HG03039 (cell line): ENCODE measurements around the gene CNOT4.
"Not testable (repeated sequence)": the region's sequence is repeated elsewhere in the genome, so short reads cannot be mapped to it uniquely, and the experiment has no call there.

Source experiments
- ATAC-seq: cut with Tn5 transposase; IDR thresholded peaks from one replicate; pipeline ENCODE4 v1.9.1; 2021; ENCODE audit warnings: mild to moderate bottlenecking, moderate library complexity; ENCODE audit not compliant: unreplicated experiment

CNOT4 gene

DNA sequence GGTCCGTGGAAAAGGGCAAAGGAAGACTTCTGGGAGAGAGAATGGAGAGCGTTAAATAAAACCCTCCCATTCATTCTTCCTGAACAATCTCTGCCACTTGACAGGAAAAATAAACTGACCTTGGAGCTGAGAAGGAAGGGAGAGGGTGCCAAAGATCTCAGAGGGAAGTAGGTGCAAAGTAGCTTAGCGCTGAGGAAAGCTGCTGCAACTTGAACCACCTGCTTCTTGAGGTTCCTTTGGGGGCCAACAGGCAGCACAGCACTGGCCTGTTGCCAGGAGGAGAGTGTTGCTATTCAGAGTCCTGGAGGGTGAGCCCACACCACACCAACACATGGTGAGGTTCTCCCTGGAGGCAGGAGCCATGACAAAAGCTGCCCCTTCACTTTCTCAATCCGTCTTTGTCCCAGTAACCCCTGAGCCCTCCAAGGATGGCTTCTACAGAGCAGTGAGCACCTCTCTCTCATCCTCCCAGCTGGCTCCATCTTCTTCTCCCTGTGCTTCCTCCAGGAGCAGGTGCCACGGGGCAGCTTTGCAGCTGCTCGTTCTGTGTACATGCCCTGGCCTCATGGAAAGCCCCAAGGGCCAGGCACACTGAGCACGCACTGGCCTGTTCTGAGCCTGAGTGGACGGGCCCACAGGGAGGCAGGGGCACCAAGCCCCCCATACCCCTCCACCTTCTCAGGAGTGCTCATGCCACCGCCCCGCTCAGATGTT lies 174.9 kb downstream of the CNOT4 start:
- no peak for ATAC-seq

DNA sequence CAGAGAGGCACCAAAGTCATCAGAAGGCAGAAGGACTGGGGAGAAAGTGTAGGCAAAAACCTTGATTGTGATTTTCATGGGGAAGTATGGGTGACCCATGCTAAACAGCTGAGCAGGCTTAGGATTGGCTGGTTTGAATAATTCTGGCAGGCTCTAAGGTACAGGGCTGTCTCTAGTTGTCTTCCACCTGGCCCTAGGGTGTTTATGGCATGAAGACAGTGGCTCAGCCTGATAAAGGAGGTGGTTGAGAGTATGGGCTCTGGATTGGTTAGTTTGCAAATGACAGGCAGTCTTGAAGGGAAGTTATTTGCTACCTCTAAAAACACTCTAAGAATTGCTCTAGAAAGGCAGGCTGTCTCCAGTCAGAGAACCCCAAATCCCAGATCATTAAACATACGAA lies 176.0 kb downstream of the CNOT4 start:
- ATAC-seq, result no peak

DNA sequence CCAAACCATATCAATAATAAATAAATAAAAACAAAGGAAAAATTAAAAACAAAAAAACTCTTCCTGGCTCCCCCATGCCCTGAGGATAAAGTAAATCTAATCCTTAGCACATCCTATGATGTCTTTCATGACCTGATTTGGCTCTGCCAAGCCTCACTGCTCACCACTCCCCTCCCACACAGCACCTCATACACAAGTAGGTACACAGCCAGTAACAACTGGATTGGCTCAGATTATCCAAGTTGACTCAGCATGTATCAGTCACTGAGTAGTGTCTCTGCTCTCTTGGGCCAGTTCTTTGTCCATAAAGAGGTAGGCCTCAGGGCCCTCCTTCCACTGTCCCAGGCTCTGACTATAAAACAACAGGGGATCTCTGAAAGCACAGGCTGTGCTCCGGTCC lies 176.7 kb downstream of the CNOT4 start:
- no peak for ATAC-seq

DNA sequence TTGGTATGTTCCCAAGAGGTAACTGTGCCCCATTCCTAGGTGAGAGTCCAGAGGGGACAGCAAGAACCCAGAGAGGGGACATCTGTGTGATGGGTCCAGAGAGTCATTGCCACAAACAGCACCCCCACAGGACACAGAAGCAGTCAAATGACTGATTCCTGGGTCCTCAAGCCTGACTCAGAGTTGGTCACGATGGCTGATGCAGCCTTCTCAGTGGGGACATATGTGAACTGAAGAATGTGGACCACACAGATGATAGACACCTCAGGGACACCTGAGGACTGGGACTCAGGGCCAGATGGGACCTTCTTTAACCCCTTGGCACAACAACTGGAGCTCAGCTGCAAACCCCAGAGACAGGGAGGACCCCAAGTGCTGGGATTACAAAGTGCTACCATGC lies 179.8 kb downstream of the CNOT4 start:
- no peak for ATAC-seq

DNA sequence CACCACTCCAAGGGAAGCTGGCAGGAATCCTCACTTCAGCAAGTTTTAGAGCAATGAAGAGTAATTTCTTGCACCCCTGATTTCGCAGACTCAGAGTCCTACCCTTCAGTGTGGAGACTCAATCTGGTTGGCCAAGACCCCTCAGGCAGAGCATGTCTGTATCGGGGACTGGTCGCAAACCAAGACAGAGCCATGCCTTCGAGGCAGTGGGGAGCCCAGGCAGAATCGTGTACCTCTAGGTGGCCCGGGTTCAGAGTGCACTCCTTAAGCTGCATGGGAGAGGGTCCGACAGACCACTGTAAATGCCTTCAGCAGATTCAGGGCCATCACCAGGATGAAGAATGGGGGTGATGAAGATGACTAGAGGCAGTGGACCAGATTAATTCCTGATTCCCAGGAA lies 181.4 kb downstream of the CNOT4 start:
- no peak for ATAC-seq

DNA sequence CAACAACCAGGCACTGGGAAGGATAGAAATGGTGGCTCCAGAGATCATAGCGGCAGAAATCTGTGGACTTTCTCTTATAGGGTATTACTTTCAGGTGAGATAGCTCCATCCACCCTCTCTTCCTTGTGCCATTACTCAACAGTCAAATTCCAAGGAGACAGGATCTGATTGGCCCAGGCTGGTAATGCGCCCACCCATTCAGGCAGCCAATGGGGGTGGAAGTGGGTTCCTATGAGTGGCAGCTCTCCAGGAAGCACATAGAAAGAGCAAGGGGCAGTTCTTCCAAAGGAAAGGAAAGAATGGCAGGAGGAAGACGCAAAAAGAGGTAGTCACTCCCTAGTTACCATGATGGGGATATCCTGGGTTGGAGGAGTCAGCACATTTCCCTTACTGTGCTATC lies 181.8 kb downstream of the CNOT4 start:
- no peak for ATAC-seq

DNA sequence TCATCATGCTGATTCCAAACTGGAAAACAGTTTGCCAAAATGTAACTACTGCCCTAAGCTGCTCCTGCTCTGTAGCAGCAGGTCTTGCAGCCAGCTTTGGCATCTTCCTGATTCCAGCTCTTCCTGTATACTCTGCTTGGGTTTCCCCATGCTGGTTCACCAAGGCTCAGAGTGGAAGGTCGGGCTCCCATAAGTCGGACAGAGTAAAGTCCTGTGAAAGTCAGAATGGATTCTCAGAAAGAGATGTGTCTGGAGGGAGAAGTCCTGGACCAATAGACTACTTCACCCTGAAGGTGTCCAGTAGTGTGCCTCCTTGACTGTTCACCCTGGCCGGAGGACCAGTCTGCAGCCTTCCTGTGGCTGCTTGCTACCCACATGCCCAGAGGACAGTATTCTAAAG lies 182.4 kb downstream of the CNOT4 start:
- no peak for ATAC-seq

DNA sequence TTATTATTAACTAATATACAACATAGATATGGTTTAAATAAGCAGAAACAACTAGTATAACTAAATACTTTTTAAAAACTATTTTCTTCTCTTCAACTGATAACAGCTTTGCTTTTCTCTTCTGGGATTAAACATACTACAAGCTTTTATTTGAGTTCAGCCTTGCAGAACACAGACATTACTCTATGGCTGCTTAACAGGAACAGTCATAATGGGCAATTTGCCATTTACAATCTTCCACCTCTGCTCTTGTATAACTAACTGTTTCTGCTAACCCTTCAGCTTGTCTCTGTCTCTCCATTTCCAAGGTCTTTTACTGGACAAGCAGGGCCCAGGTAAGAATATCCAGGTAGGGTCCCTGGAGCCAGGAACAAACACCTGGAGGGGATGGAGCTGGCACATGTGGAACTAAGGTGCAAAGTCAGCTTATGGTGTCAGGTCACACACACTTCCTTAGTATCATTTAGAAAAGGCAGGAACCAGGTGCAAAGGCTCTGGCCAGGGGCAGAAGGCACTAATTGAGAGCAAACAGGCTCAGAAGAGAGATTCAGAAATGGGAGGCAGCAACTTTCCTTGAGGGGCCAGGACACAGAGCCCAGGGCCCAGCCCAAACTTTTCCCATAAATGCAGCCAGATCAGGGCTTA lies 183.1 kb downstream of the CNOT4 start:
- ATAC-seq, result no peak

DNA sequence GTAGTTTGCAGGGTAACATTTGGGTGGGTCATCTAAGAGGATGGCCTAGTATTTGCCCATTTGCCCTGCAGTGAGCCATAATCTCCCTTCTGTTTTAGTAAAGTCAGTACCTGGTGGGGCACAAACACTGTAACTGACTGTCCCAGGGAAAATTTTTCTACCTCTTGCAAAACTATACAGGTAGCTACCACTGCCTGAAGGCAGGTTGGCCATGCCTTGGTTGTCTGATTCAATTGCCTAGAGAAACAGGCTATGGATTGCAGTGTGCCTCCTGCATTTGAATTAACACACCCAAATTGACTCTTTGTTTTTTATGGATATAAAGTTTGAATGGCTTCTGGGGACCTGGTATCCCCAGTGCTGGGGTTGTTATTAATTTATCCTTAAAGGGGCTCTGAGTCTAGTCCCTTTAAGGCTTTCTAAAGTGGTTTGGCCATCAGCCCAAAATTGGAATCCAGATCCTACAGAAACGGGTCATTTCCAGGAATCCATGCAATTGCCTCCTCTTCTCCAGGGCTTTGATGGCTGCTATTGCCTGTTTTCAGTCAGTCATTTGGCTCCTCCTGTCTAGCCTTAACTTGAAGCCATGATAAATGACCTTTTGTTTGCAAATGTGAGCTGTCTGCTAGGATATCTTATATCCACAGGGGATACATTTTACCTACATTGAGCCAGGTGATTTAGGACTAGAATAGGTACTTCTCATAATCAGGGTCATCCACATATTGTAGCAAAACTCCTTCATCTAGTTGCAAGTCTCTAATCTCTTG lies 187.1 kb downstream of the CNOT4 start:
- no peak for ATAC-seq

DNA sequence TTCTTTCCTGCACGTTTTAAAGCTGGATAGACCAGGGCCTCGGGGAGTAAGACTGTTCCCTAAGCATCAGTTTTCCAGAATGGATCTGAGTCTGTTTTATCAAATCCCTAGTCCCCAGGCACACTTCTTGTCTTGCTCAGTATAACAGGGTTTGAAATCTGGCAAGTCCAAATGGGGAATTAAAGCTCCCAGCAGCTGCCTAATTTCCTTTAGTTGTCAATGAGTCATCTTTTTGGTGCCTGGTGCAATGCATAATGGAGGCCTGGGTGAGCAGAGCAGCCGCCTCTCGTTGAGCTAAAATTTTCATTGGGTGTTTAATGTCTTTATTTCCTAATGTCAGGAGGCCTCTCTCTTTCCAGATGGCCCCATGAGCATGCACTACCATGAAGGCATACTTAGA lies 188.3 kb downstream of the CNOT4 start:
- no peak for ATAC-seq

DNA sequence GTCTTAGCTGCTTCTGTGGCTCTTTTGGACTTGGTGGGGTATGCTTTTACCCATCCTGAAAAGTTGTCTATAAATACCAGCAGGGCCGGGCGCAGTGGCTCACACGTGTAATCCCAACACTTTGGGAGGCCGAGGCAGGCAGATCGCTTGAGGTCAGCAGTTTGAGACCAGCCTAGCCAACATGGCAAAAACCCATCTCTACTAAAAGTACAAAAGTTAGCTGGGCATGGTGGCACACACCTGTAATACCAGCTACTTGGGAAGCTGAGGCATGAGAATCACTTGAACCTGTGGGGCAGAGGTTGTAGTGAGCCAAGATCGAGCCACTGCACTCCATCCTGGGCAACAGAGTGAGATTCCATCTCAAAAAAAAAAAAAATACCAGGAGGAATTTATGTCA lies 188.9 kb downstream of the CNOT4 start:
- ATAC-seq, result not testable (repeated sequence)

DNA sequence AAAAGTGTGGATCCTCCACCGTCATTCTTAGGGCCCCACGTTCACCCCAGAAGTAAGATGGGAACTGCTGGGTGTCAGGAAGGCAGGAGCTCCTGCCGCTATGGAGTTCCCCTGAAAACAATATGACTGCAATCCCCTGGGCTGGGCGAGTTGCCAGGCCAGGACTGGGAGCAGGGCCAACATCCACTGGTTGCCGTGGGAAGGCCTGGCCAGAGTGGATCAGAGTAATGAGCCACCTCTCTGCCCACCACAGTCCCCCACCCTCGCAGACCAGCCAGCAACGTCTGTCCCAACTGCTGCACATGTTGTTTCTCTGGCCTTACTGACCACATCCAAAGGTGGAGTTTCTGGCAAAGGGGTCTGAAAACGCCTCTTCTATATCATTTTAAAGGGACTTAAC lies 189.6 kb downstream of the CNOT4 start:
- no peak for ATAC-seq

DNA sequence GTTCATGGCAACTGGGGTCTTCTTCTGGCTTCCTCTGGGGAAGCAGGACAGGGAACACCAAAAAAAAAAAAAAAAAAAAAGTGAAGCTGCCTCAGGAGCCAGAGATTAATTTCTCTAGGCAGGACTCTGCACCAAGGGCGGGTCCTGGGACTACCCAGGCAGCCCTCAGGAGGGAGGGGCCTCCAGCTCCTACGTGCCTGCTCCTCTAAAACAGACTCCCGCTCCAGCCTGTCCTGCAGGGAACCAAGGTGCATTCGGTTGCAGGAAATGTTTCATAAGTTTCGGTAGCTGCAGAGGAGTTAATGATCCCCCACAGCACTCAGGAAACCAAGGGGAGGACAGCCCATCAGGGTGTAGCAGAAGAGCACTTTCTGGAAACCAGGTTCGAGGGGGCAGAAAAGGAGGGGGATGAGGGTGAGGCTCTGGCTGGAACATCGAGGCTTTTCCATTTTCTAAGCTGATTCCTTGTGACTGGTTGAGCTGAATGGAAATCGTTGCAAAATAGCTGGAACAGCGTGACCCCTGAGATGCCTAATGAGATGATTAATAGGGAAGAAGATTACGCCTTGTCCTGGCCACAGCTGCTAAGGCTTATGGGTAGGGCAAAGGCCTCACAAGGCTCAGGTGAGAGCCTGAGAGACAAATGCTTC lies 192.1 kb downstream of the CNOT4 start:
- ATAC-seq, result no peak

DNA sequence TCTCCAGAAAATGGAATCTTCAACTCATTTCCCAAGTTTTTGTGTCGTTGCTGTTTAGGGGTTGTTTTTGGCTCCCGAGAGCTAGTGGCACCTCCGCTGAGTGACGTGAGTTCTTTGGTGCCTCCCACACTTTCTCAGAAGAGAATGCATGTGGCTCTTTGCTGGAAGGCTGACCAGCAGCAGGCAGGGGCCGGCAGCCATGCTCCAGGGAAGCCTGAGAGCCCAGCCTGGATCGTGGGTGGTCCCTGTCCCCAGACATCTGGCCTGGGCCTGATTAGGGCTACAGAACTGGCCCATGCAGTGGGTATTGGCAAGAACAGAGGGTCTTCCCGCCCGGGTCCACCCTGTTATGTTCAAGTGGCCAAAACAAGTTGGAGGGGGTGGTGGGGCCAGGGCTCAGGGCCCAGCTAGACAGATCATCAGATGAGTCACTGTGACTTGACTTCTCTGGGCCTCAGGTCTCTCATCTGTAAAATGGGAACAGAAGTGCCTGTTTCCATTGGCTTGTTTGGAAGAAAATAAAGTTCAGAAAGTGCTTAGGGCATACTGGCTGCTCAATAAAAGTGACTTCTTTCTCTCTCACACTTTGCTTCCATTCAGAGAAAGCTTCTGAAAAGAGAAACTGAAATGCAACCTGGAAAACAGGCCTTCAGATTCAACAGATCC lies 193.1 kb downstream of the CNOT4 start:
- no peak for ATAC-seq

DNA sequence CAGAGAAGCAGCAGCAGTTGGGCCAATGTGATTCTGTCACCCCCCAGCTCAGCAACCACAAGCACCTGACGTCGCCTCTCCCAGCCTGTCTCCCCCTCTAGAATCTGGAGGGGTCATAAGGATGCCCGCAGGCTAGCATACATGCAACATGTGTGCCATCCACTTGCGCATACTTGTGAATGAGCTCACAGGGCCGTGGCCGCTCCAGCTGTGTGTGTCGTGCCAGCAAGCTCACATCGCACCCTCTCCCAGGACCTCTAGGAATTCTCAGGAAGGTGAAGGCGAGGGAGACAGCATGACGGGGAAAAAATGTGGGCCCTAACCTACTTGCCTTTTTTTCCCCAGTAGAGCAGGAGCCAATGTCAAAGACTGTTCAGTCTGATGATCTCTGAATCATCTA lies 195.9 kb downstream of the CNOT4 start:
- no peak for ATAC-seq
